ENCODE measurements around the gene HCAR3. TPM values are rescaled to one million over a fixed set of nuclear protein-coding genes. Genes with fewer than 3 reads are reported as not detected.

Gene HCAR3
- total and polyA plus RNA-seq, 2 experiments from 2014 or later, result not detected

DNA sequence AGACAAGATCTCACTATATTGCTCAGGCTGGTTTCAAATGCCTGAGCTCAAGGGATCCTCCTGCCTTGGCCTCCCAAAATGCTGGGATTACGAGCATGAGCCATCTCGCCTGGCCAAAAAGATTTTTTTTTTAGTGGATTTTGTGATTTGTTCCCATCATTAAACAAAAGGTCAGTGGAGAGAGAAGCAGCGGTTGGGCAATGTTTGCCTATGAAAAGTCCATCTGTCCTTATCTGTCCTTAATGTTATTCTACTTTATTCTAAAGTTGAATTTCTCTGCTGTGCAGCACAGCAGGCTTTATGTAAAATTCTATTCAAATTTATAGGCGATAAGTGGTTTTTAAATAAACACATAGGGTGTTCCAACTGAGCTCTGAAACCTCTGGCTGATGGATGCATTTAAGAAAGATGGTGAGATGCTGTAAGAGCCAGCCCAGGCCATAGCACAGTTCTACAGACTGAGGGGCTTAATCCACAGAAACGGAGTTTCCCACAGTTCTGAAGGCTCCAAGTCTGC, 32.3 kb downstream of the HCAR3 start:
- no peaks in the 10 kb centered on the region for H3K36me3 ChIP-seq (ENCODE audit: insufficient read depth)
- H3K9me2 ChIP-seq (ENCODE audit: insufficient read depth), result no peaks in the 10 kb centered on the region
- no peaks in the 10 kb centered on the region for H3K4me1 Mint-ChIP-seq
- H3F3A ChIP-seq (replicated peaks; ENCODE audit: low read depth), result no peaks in the 10 kb centered on the region
- no peak overlapping the region for H3K4me3 ChIP-seq
- H3K4me2 ChIP-seq, result no peak overlapping the region
- H3K27ac ChIP-seq (ENCODE audit: low read depth), result no peak overlapping the region
- no peaks in the 10 kb centered on the region for H3K79me2 ChIP-seq (replicated peaks; ENCODE audit: insufficient read depth)
- H2AFZ ChIP-seq, result no peak overlapping the region
- H4K20me1 ChIP-seq (replicated peaks; ENCODE audit: insufficient read depth), result no peaks in the 10 kb centered on the region
- no peaks in the 10 kb centered on the region for H3K27me3 ChIP-seq (ENCODE audit: insufficient read depth)
- no peaks in the 10 kb centered on the region for H3K36me3 Mint-ChIP-seq (ENCODE audit: low read depth)
- ATAC-seq, result no peak
- no peaks in the 10 kb centered on the region for H3K9me3 Mint-ChIP-seq
- H3K4me3 Mint-ChIP-seq, result no peak overlapping the region
- no peak overlapping the region for H3K27ac Mint-ChIP-seq
- no peak for TF ChIP-seq STAT1 (IDR thresholded peaks at IDR 0.05; ENCODE audit: unreplicated experiment)
- TF ChIP-seq, protein P1, sequence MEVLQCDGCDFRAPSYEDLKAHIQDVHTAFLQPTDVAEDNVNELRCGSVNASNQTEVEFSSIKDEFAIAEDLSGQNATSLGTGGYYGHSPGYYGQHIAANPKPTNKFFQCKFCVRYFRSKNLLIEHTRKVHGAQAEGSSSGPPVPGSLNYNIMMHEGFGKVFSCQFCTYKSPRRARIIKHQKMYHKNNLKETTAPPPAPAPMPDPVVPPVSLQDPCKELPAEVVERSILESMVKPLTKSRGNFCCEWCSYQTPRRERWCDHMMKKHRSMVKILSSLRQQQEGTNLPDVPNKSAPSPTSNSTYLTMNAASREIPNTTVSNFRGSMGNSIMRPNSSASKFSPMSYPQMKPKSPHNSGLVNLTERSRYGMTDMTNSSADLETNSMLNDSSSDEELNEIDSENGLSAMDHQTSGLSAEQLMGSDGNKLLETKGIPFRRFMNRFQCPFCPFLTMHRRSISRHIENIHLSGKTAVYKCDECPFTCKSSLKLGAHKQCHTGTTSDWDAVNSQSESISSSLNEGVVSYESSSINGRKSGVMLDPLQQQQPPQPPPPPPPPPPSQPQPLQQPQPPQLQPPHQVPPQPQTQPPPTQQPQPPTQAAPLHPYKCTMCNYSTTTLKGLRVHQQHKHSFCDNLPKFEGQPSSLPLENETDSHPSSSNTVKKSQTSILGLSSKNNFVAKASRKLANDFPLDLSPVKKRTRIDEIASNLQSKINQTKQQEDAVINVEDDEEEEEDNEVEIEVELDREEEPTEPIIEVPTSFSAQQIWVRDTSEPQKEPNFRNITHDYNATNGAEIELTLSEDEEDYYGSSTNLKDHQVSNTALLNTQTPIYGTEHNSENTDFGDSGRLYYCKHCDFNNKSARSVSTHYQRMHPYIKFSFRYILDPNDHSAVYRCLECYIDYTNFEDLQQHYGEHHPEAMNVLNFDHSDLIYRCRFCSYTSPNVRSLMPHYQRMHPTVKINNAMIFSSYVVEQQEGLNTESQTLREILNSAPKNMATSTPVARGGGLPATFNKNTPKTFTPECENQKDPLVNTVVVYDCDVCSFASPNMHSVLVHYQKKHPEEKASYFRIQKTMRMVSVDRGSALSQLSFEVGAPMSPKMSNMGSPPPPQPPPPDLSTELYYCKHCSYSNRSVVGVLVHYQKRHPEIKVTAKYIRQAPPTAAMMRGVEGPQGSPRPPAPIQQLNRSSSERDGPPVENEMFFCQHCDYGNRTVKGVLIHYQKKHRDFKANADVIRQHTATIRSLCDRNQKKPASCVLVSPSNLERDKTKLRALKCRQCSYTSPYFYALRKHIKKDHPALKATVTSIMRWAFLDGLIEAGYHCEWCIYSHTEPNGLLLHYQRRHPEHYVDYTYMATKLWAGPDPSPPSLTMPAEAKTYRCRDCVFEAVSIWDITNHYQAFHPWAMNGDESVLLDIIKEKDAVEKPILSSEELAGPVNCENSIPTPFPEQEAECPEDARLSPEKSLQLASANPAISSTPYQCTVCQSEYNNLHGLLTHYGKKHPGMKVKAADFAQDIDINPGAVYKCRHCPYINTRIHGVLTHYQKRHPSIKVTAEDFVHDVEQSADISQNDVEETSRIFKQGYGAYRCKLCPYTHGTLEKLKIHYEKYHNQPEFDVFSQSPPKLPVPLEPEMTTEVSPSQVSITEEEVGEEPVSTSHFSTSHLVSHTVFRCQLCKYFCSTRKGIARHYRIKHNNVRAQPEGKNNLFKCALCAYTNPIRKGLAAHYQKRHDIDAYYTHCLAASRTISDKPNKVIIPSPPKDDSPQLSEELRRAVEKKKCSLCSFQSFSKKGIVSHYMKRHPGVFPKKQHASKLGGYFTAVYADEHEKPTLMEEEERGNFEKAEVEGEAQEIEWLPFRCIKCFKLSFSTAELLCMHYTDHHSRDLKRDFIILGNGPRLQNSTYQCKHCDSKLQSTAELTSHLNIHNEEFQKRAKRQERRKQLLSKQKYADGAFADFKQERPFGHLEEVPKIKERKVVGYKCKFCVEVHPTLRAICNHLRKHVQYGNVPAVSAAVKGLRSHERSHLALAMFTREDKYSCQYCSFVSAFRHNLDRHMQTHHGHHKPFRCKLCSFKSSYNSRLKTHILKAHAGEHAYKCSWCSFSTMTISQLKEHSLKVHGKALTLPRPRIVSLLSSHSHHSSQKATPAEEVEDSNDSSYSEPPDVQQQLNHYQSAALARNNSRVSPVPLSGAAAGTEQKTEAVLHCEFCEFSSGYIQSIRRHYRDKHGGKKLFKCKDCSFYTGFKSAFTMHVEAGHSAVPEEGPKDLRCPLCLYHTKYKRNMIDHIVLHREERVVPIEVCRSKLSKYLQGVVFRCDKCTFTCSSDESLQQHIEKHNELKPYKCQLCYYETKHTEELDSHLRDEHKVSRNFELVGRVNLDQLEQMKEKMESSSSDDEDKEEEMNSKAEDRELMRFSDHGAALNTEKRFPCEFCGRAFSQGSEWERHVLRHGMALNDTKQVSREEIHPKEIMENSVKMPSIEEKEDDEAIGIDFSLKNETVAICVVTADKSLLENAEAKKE (CRISPR knock-in tag; IDR thresholded peaks at IDR 0.05), result no peak
- TF ChIP-seq ZNF114 (CRISPR knock-in tag; IDR thresholded peaks at IDR 0.05), result no peak
- TF ChIP-seq EZH2 (IDR thresholded peaks at IDR 0.05; ENCODE audit: low read depth, unreplicated experiment), result no peak
- no peaks in the 10 kb centered on the region for H3K4me1 ChIP-seq (ENCODE audit: insufficient read depth)
- H3K27me3 Mint-ChIP-seq (ENCODE audit: insufficient read depth, low read depth, poor library complexity), result peaks cover 4% of the 10 kb centered on the region
- DNase-seq (ENCODE audit: low spot score), result no peak

DNA sequence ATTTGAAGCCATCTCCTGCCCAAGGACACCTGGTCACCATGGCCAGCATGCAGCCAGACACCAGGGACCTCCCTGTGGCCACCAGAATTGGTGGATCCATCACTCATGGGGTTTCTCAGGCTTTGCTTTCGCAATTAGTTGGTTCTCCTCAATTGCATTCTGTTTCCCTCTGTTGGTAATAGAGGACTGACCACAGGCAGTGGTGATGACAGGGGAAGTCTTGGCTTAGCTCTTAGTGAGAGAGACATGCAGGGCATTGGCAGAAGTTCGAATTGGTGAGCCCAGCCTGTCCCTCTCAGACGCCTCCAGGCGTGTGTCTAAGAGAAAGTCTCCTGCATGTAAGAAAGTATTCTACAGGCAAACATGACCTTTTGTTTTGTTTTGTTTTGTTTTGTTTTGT, 34.8 kb downstream of the HCAR3 start:
- H3K4me1 ChIP-seq (ENCODE audit: insufficient read depth), result no peaks in the 10 kb centered on the region
- Mint-ChIP-seq H3K9me3 (peaks cover 4% of the 10 kb centered on the region; the same call in 1 of the 3 replicates), H3K4me3 (no peak overlapping the region), H3K27ac (no peak overlapping the region), H3K27me3 (ENCODE audit: insufficient read depth, low read depth, poor library complexity) (peaks cover 7% of the 10 kb centered on the region), H3K36me3 (ENCODE audit: low read depth) (peaks cover 4% of the 10 kb centered on the region; the same call in 1 of the 3 replicates), H3K4me1 (no peaks in the 10 kb centered on the region)
- no peaks in the 10 kb centered on the region for H3F3A ChIP-seq (replicated peaks; ENCODE audit: low read depth)
- no peaks in the 10 kb centered on the region for H3K9me2 ChIP-seq (ENCODE audit: insufficient read depth)
- H2AFZ ChIP-seq, result no peak overlapping the region
- no peaks in the 10 kb centered on the region for H3K36me3 ChIP-seq (ENCODE audit: insufficient read depth)
- no peaks in the 10 kb centered on the region for H3K27me3 ChIP-seq (ENCODE audit: insufficient read depth)
- H3K27ac ChIP-seq (ENCODE audit: low read depth), result no peak overlapping the region
- H3K4me2 ChIP-seq, result no peak overlapping the region
- H3K4me3 ChIP-seq, result no peak overlapping the region
- no peak for DNase-seq (ENCODE audit: low spot score)
- no peak for ATAC-seq
- no peaks in the 10 kb centered on the region for H4K20me1 ChIP-seq (replicated peaks; ENCODE audit: insufficient read depth)
- H3K79me2 ChIP-seq (replicated peaks; ENCODE audit: insufficient read depth), result no peaks in the 10 kb centered on the region
- TF ChIP-seq ZNF114 (CRISPR knock-in tag; IDR thresholded peaks at IDR 0.05), result no peak
- TF ChIP-seq ZNF331 (CRISPR knock-in tag; IDR thresholded peaks at IDR 0.05; ENCODE audit: low read depth), result no peak
- TF ChIP-seq, protein P1 (CRISPR knock-in tag; IDR thresholded peaks at IDR 0.05), result no peak
